HG03139 (cell line): ENCODE results near the gene C3AR1.
A peak's percentile ranks its signal among the peaks of the same experiment; 100 is the strongest.
"Not testable (repeated sequence)": the region's sequence is repeated elsewhere in the genome, so short reads cannot be mapped to it uniquely, and the experiment has no call there.

Experiments used
- ATAC-seq: cut with Tn5 transposase; IDR thresholded peaks from one replicate; pipeline ENCODE4 v1.9.1; 2021; ENCODE audit not compliant: unreplicated experiment

C3AR1 gene

GRCh38 chr12:8031017-8031416 is 35.1 kb downstream of the C3AR1 start:
- ATAC-seq, result not testable (repeated sequence)

- ATAC-seq, result no peak
Observed at GRCh38 chr12:8030189-8030588, 36.0 kb downstream of the C3AR1 start.

GRCh38 chr12:8028267-8028666 is 37.9 kb downstream of the C3AR1 start:
- ATAC-seq, result no peak

- ATAC-seq, result no peak
Observed at GRCh38 chr12:8027856-8028255, 38.3 kb downstream of the C3AR1 start.

- ATAC-seq, result peak; percentile 97
Observed at GRCh38 chr12:8026291-8026900, 39.8 kb downstream of the C3AR1 start.

GRCh38 chr12:8018666-8019581 is 47.2 kb downstream of the C3AR1 start:
- no peak for ATAC-seq

GRCh38 chr12:8018213-8018612 is 47.9 kb downstream of the C3AR1 start:
- ATAC-seq, result not testable (repeated sequence)

- no peak for ATAC-seq
Observed at GRCh38 chr12:8014836-8015235, 51.3 kb downstream of the C3AR1 start.

- no peak for ATAC-seq
Observed at GRCh38 chr12:8012651-8013309, 53.4 kb downstream of the C3AR1 start.

- no peak for ATAC-seq
Observed at GRCh38 chr12:8011331-8011730, 54.8 kb downstream of the C3AR1 start.
